ENCODE data around the gene SH3RF3. TPM values are rescaled to one million over a fixed set of nuclear protein-coding genes. Genes with fewer than 3 reads are reported as not detected.

SH3RF3 gene
- polyA plus RNA-seq, 2 donors = 1.1 to 1.3 TPM

DNA sequence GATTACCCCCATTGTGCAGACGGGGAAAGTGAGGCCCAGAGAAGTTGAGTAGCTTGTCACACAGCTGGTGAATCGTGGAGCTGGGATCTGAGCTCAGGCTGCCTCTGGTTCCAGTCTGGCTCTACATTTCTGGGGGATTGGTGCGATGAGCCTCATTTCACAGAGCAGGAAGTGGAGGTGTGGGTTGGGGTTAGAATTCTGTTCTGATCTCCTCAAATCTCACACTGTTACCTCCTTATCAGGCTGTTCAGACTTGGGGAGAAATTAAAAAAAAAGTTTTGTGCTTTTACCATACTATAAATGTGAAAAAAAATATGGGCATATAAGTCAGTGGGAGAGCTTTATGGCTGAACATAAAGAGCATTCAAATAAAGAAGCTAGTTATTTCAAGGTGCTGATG lies 21.6 kb downstream of the SH3RF3 start:
- Histone ChIP-seq H3K27ac (ENCODE audit: low read depth in 2 of 2, low read length in 1 of 2) (no peak overlapping the region), H3K27me3 (ENCODE audit: control insufficient read depth in 1 of 2, insufficient read depth in 2 of 2, low read length in 2 of 2) (no peaks in the 10 kb centered on the region), H3K4me1 (ENCODE audit: control insufficient read depth in 2 of 2, insufficient read depth in 2 of 2, low read length in 1 of 2) (no peaks in the 10 kb centered on the region), H3K4me3 (ENCODE audit: low read depth in 1 of 2, low read length in 2 of 2) (no peak overlapping the region), H3K9me3 (ENCODE audit: control insufficient read depth in 2 of 2, insufficient read depth in 1 of 2, low read depth in 1 of 2, low read length in 1 of 2) (no peaks in the 10 kb centered on the region), H3K36me3 (ENCODE audit: control insufficient read depth in 2 of 2, insufficient read depth in 2 of 2, low read length in 1 of 2) (no peaks in the 10 kb centered on the region)
- 89 to 90% methylated on average over 3 of the region's 3 CpGs for WGBS, 2 donors

DNA sequence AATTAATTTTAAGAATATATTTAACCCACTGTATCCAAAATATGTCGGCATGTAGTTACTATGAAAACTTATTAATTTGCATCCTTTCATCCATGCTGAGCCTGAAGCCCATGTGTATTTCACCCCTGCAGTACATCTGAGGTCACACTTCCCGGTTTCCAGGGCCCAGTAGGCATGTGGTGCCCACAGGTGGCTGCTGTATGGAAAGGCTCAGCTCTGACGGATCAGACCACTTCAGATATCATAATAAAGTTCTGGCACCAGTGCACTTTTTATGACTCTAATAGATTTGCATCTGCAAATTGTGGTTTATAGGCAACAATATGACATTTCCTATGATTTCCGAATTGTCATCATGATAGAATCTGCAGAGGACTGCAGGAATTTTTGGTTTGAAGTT lies 22.5 kb downstream of the SH3RF3 start:
- H3K4me3 ChIP-seq (ENCODE audit: low read depth in 1 of 2, low read length in 2 of 2) = no peak overlapping the region
- H3K36me3 ChIP-seq (ENCODE audit: control insufficient read depth in 2 of 2, insufficient read depth in 2 of 2, low read length in 1 of 2) = no peaks in the 10 kb centered on the region
- H3K27ac ChIP-seq (ENCODE audit: low read depth in 2 of 2, low read length in 1 of 2) = no peak overlapping the region
- WGBS, 2 donors = 77 to 89% methylated on average over 4 of the region's 4 CpGs
- no peaks in the 10 kb centered on the region for H3K4me1 ChIP-seq (ENCODE audit: control insufficient read depth in 2 of 2, insufficient read depth in 2 of 2, low read length in 1 of 2)
- H3K9me3 ChIP-seq (ENCODE audit: control insufficient read depth in 2 of 2, insufficient read depth in 1 of 2, low read depth in 1 of 2, low read length in 1 of 2) = no peaks in the 10 kb centered on the region
- no peaks in the 10 kb centered on the region for H3K27me3 ChIP-seq (ENCODE audit: control insufficient read depth in 1 of 2, insufficient read depth in 2 of 2, low read length in 2 of 2)

DNA sequence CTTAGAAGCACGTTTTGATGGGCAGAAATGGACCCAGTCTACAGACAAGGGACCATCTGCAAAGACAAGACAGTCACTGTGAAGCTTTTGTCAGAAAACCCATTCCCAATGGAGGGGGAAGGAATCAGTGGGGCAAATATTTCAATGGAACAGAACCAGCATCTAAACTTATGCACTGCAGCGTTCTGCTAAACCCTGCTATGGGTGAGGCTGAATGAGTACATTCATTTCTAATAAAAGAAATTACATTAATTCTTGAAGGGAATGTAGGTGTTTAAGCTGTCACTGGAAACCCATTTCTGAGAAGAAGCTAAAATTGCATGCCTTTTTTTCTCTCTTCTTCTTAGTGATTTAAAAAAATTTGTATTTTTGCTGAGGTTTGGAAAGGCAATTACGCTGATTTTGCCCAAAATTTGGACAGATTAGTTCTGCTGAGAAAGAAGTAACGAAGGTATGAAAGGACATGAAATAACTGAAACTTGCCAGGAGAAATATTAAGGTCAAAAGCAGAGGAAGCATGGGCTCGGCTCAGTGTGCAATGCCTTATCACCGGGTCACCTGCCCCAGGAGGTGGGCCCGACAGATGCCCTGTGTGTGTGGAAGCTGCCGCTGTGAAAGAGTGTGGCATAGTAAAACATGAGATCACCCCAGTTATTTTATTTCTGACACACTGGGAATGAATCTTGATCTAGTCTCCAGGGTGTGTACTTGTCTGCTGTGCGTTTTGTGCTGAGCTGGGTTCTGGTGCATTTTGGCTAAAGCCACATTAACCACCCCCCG lies 24.2 kb downstream of the SH3RF3 start:
- Histone ChIP-seq H3K27me3 (ENCODE audit: control insufficient read depth in 1 of 2, insufficient read depth in 2 of 2, low read length in 2 of 2) (no peaks in the 10 kb centered on the region), H3K4me1 (ENCODE audit: control insufficient read depth in 2 of 2, insufficient read depth in 2 of 2, low read length in 1 of 2) (no peaks in the 10 kb centered on the region)
- WGBS, 2 donors = 83 to 84% methylated on average over 10 of the region's 10 CpGs

DNA sequence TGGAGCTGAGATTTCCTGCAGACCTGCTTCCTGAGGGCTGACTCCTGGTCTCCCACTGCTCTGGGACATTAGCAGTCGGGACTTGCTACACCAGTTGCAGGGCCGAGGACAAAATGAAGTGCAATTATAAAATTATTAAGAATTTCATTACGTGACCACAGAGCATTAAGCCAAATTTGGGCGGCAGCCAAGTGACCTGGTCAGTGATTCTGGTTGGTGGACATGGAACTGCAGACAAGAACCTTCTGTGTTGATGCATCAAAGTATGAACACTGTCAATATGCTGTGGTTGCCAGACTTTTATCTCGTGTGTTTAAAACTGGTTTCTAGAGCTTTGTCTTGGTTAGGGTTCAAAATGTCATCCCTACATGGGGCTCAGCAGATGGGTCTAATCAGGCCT lies 24.8 kb downstream of the SH3RF3 start:
- H3K9me3 ChIP-seq (ENCODE audit: control insufficient read depth in 2 of 2, insufficient read depth in 1 of 2, low read depth in 1 of 2, low read length in 1 of 2) = no peaks in the 10 kb centered on the region
- no peaks in the 10 kb centered on the region for H3K4me1 ChIP-seq (ENCODE audit: control insufficient read depth in 2 of 2, insufficient read depth in 2 of 2, low read length in 1 of 2)
- H3K4me3 ChIP-seq (ENCODE audit: low read depth in 1 of 2, low read length in 2 of 2) = no peak overlapping the region
- no peak overlapping the region for H3K27ac ChIP-seq (ENCODE audit: low read depth in 2 of 2, low read length in 1 of 2)
- no peaks in the 10 kb centered on the region for H3K36me3 ChIP-seq (ENCODE audit: control insufficient read depth in 2 of 2, insufficient read depth in 2 of 2, low read length in 1 of 2)
- 76 to 81% methylated on average over 5 of the region's 5 CpGs for WGBS, 2 donors
- no peaks in the 10 kb centered on the region for H3K27me3 ChIP-seq (ENCODE audit: control insufficient read depth in 1 of 2, insufficient read depth in 2 of 2, low read length in 2 of 2)

More for the DNA sequence above, 24.2 kb downstream of the SH3RF3 start:
- Histone ChIP-seq H3K9me3 (ENCODE audit: control insufficient read depth in 2 of 2, insufficient read depth in 1 of 2, low read depth in 1 of 2, low read length in 1 of 2) (no peaks in the 10 kb centered on the region), H3K27ac (ENCODE audit: low read depth in 2 of 2, low read length in 1 of 2) (no peak overlapping the region), H3K4me3 (ENCODE audit: low read depth in 1 of 2, low read length in 2 of 2) (no peak overlapping the region), H3K36me3 (ENCODE audit: control insufficient read depth in 2 of 2, insufficient read depth in 2 of 2, low read length in 1 of 2) (no peaks in the 10 kb centered on the region)

DNA sequence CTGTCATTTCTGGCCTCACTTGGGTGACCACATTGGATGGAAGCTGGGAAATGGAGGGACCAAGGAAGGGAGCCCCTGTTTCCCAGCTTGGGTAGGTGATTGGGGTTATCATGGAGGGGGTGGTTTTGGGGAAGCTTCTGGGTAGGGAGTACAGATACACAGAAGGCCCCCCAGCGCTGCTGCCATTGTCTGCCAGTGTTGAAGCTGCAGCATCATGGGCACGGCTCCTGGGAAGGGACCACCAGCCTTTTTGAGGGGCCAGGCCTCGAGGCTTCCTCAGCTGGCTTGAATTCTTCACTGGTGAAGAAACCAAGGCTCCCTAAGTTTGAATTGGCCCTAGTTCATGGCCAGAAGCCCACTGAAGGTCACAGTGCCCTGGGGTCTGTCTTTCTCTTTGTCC lies 25.2 kb downstream of the SH3RF3 start:
- Histone ChIP-seq H3K36me3 (ENCODE audit: control insufficient read depth in 2 of 2, insufficient read depth in 2 of 2, low read length in 1 of 2) (no peaks in the 10 kb centered on the region), H3K27me3 (ENCODE audit: control insufficient read depth in 1 of 2, insufficient read depth in 2 of 2, low read length in 2 of 2) (no peaks in the 10 kb centered on the region), H3K4me3 (ENCODE audit: low read depth in 1 of 2, low read length in 2 of 2) (no peak overlapping the region), H3K4me1 (ENCODE audit: control insufficient read depth in 2 of 2, insufficient read depth in 2 of 2, low read length in 1 of 2) (no peaks in the 10 kb centered on the region), H3K27ac (ENCODE audit: low read depth in 2 of 2, low read length in 1 of 2) (no peak overlapping the region), H3K9me3 (ENCODE audit: control insufficient read depth in 2 of 2, insufficient read depth in 1 of 2, low read depth in 1 of 2, low read length in 1 of 2) (no peaks in the 10 kb centered on the region)
- 79 to 82% methylated on average over 3 of the region's 3 CpGs for WGBS, 2 donors

DNA sequence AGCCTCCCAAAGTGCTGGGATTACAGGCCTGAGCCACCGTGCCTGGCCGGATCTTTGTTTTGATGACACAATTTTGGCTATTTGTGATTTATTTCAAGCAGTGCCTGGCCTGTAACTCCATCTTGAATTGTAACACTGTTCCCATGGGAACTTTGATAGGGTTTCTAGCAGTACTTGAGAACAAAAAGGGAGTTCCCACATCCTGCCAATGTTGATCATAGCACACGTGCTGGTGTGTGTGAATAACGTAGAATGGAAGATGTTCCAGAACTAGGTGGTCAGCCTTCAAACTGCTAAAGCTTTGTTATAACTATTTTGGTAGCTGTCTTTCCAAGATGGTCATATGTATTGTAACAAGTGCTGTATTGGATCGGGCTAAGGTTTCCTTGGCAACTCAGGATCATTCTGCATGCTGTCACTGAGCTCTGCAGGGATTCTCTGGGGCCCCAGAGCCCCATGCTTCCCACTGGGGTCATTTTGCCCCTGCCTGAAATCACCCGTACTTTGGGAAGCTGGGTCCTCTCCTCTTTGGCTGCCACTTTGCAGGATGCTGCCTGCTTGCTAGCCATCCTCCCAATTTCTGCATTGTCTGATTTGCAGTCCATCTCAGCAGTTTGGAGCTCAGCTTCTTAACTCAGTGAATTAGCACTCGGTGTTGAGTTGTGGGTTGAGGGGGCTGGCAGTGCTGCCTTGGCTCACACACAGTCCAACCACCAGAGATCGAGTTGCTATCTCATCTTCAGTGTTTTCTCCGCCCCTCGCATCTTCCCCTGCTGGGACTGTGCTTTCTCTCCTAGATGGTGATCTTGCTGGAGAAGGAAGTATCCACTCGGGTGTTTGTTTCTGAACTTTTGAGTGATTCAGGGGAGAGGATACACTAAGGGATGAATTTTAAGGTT lies 26.8 kb downstream of the SH3RF3 start:
- Histone ChIP-seq H3K4me3 (ENCODE audit: low read depth in 1 of 2, low read length in 2 of 2) (no peak overlapping the region), H3K36me3 (ENCODE audit: control insufficient read depth in 2 of 2, insufficient read depth in 2 of 2, low read length in 1 of 2) (no peaks in the 10 kb centered on the region), H3K4me1 (ENCODE audit: control insufficient read depth in 2 of 2, insufficient read depth in 2 of 2, low read length in 1 of 2) (no peaks in the 10 kb centered on the region), H3K27ac (ENCODE audit: low read depth in 2 of 2, low read length in 1 of 2) (no peak overlapping the region), H3K9me3 (ENCODE audit: control insufficient read depth in 2 of 2, insufficient read depth in 1 of 2, low read depth in 1 of 2, low read length in 1 of 2) (no peaks in the 10 kb centered on the region), H3K27me3 (ENCODE audit: control insufficient read depth in 1 of 2, insufficient read depth in 2 of 2, low read length in 2 of 2) (no peaks in the 10 kb centered on the region)
- WGBS, 2 donors = 70 to 78% methylated on average over 11 of the region's 11 CpGs

DNA sequence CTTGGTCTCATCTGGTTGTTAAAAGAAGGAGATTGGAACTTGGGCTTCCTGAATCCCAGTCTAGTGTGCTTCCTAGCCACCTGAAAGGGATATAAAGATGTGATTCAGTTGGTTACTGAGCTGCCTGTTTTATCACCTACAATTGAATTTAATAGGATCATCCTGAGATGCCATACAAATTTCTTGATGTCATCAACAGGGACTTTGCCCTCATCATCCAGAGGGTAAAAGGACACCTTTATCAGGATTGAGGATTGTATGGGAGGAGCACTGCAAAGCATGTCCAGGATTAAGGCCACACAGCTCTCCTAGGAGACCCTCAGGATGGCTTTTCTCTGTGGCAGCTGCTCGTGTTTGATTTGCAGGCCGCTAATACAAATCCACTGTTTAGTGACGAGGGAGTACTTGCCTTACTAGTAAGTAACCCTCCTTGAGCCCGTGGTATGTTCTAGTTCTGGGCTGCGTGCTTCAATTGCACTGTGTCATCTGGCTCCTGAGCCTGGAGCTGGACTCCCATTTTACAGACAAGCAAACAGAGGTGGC lies 28.6 kb downstream of the SH3RF3 start:
- H3K27ac ChIP-seq (ENCODE audit: low read depth in 2 of 2, low read length in 1 of 2) = no peak overlapping the region
- no peaks in the 10 kb centered on the region for H3K4me1 ChIP-seq (ENCODE audit: control insufficient read depth in 2 of 2, insufficient read depth in 2 of 2, low read length in 1 of 2)
- WGBS, 2 donors = 90 to 91% methylated on average over 5 of the region's 5 CpGs
- no peaks in the 10 kb centered on the region for H3K36me3 ChIP-seq (ENCODE audit: control insufficient read depth in 2 of 2, insufficient read depth in 2 of 2, low read length in 1 of 2)
- no peaks in the 10 kb centered on the region for H3K27me3 ChIP-seq (ENCODE audit: control insufficient read depth in 1 of 2, insufficient read depth in 2 of 2, low read length in 2 of 2)
- H3K9me3 ChIP-seq (ENCODE audit: control insufficient read depth in 2 of 2, insufficient read depth in 1 of 2, low read depth in 1 of 2, low read length in 1 of 2) = no peaks in the 10 kb centered on the region
- no peak overlapping the region for H3K4me3 ChIP-seq (ENCODE audit: low read depth in 1 of 2, low read length in 2 of 2)

DNA sequence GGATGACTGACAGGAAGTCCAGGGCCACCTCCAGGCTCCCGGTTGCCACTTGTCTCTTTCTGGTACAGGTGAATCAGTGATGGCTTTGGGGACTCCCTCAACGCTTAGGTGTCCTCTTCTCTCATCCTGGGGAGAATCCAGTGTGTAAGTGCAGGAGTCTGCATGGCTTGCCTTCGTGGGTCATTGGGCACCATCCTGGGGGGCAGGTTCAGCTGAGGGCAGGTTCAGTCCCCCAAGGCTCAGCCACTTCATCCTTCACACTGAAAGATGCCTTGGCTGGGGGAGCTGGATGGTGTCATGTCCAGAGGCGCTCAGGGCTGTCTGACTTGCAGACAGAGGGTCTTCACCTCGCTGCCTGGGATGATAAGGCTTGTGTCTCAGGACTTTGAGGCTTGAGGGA lies 29.2 kb downstream of the SH3RF3 start:
- Histone ChIP-seq H3K4me1 (ENCODE audit: control insufficient read depth in 2 of 2, insufficient read depth in 2 of 2, low read length in 1 of 2) (peaks cover 0 to 4% of the 10 kb centered on the region in 2 donors), H3K9me3 (ENCODE audit: control insufficient read depth in 2 of 2, insufficient read depth in 1 of 2, low read depth in 1 of 2, low read length in 1 of 2) (no peaks in the 10 kb centered on the region), H3K36me3 (ENCODE audit: control insufficient read depth in 2 of 2, insufficient read depth in 2 of 2, low read length in 1 of 2) (no peaks in the 10 kb centered on the region), H3K27me3 (ENCODE audit: control insufficient read depth in 1 of 2, insufficient read depth in 2 of 2, low read length in 2 of 2) (no peaks in the 10 kb centered on the region), H3K27ac (ENCODE audit: low read depth in 2 of 2, low read length in 1 of 2) (no peak overlapping the region), H3K4me3 (ENCODE audit: low read depth in 1 of 2, low read length in 2 of 2) (no peak overlapping the region)
- 83 to 91% methylated on average over 5 of the region's 5 CpGs for WGBS, 2 donors

DNA sequence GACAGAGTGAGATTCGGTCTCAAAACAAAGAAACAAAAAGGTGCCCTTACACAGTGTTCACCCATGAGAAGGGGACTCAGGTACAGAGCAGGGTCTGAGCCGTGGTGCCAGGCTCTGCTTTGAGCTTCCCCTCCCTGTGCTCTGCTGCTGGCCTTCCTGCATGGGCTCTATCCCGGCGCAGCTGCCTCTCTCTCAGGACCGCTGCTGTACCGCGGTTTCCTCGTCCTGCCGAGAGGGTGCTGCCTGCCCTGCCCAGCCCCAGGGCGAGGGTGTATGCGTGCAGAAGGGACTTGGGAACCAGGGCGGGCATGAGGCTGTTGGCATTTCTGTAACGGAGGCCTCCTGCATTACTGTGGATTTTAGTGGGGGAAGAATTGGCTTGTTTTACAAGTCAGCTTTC lies 30.1 kb downstream of the SH3RF3 start:
- 89 to 92% methylated on average over 13 of the region's 13 CpGs for WGBS, 2 donors
- Histone ChIP-seq H3K4me3 (ENCODE audit: low read depth in 1 of 2, low read length in 2 of 2) (no peak overlapping the region), H3K27me3 (ENCODE audit: control insufficient read depth in 1 of 2, insufficient read depth in 2 of 2, low read length in 2 of 2) (no peaks in the 10 kb centered on the region), H3K36me3 (ENCODE audit: control insufficient read depth in 2 of 2, insufficient read depth in 2 of 2, low read length in 1 of 2) (no peaks in the 10 kb centered on the region), H3K4me1 (ENCODE audit: control insufficient read depth in 2 of 2, insufficient read depth in 2 of 2, low read length in 1 of 2) (peaks cover 0 to 4% of the 10 kb centered on the region in 2 donors), H3K9me3 (ENCODE audit: control insufficient read depth in 2 of 2, insufficient read depth in 1 of 2, low read depth in 1 of 2, low read length in 1 of 2) (no peaks in the 10 kb centered on the region), H3K27ac (ENCODE audit: low read depth in 2 of 2, low read length in 1 of 2) (no peak overlapping the region)
